SU-DHL-6 (cell line): ENCODE measurements around the gene HMCES.
A peak's percentile ranks its signal among the peaks of the same experiment; 100 is the strongest.

Source experiments
- H2AFZ ChIP-seq: fragments of 200-600 bp; sonication (generic); 2 replicates; pipeline ENCODE4 v1.6.1; 2014; ENCODE audit warnings: low read depth, mild to moderate bottlenecking, moderate library complexity, mixed read lengths, antibody characterized with exemption, low read length; ENCODE audit not compliant: severe bottlenecking
- H3F3A ChIP-seq: fragments of 200-600 bp; shearing (Covaris generic); 2 replicates; pipeline ENCODE4 v1.6.0; 2016; ENCODE audit warnings: antibody characterized with exemption, mild to moderate bottlenecking; ENCODE audit not compliant: insufficient read depth
- H3K27ac ChIP-seq: fragments of 200-600 bp; sonication (generic); 2 replicates; pipeline ENCODE4 v1.5.1; 2016; ENCODE audit warnings: low read depth, mild to moderate bottlenecking, low read length, moderate library complexity, mixed read lengths
- H3K27me3 ChIP-seq: fragments of 200-600 bp; sonication (generic), shearing (Covaris generic); 2 replicates; pipeline ENCODE4 v1.6.0; 2014; ENCODE audit warnings: mild to moderate bottlenecking, low read length
- H3K36me3 ChIP-seq: fragments of 200-600 bp; sonication (generic); 2 replicates; pipeline ENCODE4 v1.6.1; 2014; ENCODE audit warnings: mild to moderate bottlenecking, low read length, mixed read lengths
- H3K4me2 ChIP-seq: fragments of 300-600, 200-600 bp; shearing (Covaris generic), sonication (generic); 2 replicates; pipeline ENCODE4 v1.6.0; 2014; ENCODE audit warnings: low read length, low read depth, mild to moderate bottlenecking; ENCODE audit not compliant: poor library complexity, severe bottlenecking
- H3K4me3 ChIP-seq: fragments of 200-600 bp; sonication (generic); 2 replicates; pipeline ENCODE4 v1.5.1; 2014; ENCODE audit warnings: antibody characterized with exemption, low read length, mild to moderate bottlenecking, mixed read lengths; ENCODE audit not compliant: insufficient read depth, poor library complexity, severe bottlenecking
- H3K79me2 ChIP-seq: fragments of 200-600 bp; sonication (generic); 2 replicates; pipeline ENCODE4 v1.6.1; 2014; ENCODE audit warnings: mild to moderate bottlenecking, low read length, moderate library complexity; ENCODE audit not compliant: insufficient read depth
- H3K9ac ChIP-seq: fragments of 200-600 bp; sonication (generic); 2 replicates; pipeline ENCODE4 v1.7.0; 2014; ENCODE audit warnings: mild to moderate bottlenecking, low read length
- H3K9me2 ChIP-seq: fragments of 200-600 bp; sonication (generic); replicated peaks from 2 replicates; pipeline ENCODE4 v1.6.1; 2014; ENCODE audit warnings: low read length; ENCODE audit not compliant: insufficient read depth
- H3K9me3 ChIP-seq: fragments of 200-600 bp; sonication (generic); 2 replicates; pipeline ENCODE4 v1.6.1; 2014; ENCODE audit warnings: low read length, mixed read lengths; ENCODE audit not compliant: insufficient read depth
- H4K20me1 ChIP-seq: fragments of 200-600 bp; sonication (generic); 2 replicates; pipeline ENCODE4 v1.6.1; 2014; ENCODE audit warnings: low read depth, mild to moderate bottlenecking, antibody characterized with exemption, low read length, moderate library complexity, mixed read lengths
- EZH2phosphoT487 ChIP-seq: fragments of 200-600 bp; sonication (generic), shearing (Covaris generic); conservative IDR thresholded peaks from 2 replicates; pipeline ENCODE4 v1.6.1; 2018; ENCODE audit warnings: mild to moderate bottlenecking, antibody characterized with exemption, low read length, moderate library complexity, mixed read lengths
- TF ChIP-seq, protein P1 (sequence below): fragments of 200-600 bp; sonication (generic); IDR thresholded peaks from one replicate; pipeline ENCODE4 v1.5.1; 2017; ENCODE audit warnings: antibody characterized with exemption, mild to moderate bottlenecking, low read length, moderate library complexity; ENCODE audit not compliant: insufficient read depth, poor library complexity, severe bottlenecking

Gene HMCES

DNA sequence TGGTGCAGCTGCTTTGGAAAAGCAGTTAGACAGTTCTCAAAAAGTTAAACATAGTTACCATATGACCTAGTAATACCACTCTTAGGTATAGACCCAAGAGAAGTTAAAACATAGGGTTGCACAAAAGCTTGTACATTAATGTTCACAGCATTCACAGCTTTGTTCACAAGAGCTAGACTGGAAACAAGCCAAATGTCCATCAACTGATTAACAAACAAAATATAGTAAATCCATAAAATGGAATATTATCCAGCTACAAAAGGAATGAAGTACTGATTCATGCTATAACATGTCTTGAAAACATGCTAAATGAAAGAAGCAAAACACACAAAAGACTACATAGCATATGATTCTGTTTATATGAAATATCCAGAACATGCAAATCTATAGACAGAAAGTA lies 32.0 kb upstream of the HMCES start:
- no peaks in the 10 kb centered on the region for H3K9me3 ChIP-seq
- no peak overlapping the region for H2AFZ ChIP-seq
- no peak overlapping the region for H3K4me3 ChIP-seq
- H3K27me3 ChIP-seq = no peaks in the 10 kb centered on the region
- H3K9me2 ChIP-seq = no peaks in the 10 kb centered on the region
- TF ChIP-seq, protein P1, sequence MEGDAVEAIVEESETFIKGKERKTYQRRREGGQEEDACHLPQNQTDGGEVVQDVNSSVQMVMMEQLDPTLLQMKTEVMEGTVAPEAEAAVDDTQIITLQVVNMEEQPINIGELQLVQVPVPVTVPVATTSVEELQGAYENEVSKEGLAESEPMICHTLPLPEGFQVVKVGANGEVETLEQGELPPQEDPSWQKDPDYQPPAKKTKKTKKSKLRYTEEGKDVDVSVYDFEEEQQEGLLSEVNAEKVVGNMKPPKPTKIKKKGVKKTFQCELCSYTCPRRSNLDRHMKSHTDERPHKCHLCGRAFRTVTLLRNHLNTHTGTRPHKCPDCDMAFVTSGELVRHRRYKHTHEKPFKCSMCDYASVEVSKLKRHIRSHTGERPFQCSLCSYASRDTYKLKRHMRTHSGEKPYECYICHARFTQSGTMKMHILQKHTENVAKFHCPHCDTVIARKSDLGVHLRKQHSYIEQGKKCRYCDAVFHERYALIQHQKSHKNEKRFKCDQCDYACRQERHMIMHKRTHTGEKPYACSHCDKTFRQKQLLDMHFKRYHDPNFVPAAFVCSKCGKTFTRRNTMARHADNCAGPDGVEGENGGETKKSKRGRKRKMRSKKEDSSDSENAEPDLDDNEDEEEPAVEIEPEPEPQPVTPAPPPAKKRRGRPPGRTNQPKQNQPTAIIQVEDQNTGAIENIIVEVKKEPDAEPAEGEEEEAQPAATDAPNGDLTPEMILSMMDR = no peak
- TF ChIP-seq EZH2phosphoT487 = no peak
- H3K4me2 ChIP-seq = no peak overlapping the region
- H3K9ac ChIP-seq = no peak overlapping the region
- H3K27ac ChIP-seq = no peak overlapping the region
- H4K20me1 ChIP-seq = no peaks in the 10 kb centered on the region
- H3K36me3 ChIP-seq = no peaks in the 10 kb centered on the region
- no peaks in the 10 kb centered on the region for H3F3A ChIP-seq
- peaks cover 21% of the 10 kb centered on the region for H3K79me2 ChIP-seq

DNA sequence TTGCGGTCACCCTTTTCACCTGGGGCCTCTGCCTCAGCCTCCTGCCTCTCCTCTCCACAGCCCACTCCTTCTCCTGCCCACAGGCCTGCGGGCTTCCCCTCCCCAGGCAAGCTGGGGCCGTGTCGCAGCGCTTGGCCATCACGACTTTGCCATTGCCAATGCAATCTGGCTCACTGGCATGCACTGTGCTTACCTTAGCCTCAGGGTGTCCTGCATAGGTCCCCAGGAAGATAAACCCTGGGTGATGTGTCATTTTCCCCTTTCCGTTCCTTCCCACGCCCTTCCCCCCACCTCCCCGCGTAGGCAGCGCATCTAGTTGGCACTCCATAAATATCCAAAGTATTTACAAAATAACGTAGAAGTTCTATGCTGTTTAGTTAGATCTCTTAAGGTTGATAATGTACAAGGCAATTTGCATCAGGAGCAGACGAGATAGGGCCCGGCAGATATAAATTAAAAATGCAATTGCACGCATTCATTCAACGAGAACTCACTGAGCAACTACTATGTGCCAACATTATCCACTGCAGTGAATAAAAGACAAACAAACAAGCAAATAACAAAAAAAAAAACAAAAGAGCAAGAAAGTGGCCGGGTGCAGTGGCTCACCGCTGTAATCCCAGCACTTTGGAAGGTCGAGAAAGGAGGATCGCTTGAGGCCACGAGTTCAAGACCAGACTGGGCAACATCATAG lies 30.2 kb upstream of the HMCES start:
- Histone ChIP-seq H3K27ac (no peak overlapping the region), H3K4me2 (peak overlapping the region; percentile 84), H3K9me2 (no peaks in the 10 kb centered on the region), H4K20me1 (no peaks in the 10 kb centered on the region), H3K9ac (peak overlapping the region; percentile 94), H3K79me2 (peaks cover 21% of the 10 kb centered on the region), H3F3A (no peaks in the 10 kb centered on the region), H2AFZ (peak overlapping the region; percentile 92), H3K4me3 (peak overlapping the region; percentile 91), H3K27me3 (no peaks in the 10 kb centered on the region), H3K9me3 (no peaks in the 10 kb centered on the region), H3K36me3 (no peaks in the 10 kb centered on the region)
- TF ChIP-seq, protein P1 = no peak
- TF ChIP-seq EZH2phosphoT487 = no peak

DNA sequence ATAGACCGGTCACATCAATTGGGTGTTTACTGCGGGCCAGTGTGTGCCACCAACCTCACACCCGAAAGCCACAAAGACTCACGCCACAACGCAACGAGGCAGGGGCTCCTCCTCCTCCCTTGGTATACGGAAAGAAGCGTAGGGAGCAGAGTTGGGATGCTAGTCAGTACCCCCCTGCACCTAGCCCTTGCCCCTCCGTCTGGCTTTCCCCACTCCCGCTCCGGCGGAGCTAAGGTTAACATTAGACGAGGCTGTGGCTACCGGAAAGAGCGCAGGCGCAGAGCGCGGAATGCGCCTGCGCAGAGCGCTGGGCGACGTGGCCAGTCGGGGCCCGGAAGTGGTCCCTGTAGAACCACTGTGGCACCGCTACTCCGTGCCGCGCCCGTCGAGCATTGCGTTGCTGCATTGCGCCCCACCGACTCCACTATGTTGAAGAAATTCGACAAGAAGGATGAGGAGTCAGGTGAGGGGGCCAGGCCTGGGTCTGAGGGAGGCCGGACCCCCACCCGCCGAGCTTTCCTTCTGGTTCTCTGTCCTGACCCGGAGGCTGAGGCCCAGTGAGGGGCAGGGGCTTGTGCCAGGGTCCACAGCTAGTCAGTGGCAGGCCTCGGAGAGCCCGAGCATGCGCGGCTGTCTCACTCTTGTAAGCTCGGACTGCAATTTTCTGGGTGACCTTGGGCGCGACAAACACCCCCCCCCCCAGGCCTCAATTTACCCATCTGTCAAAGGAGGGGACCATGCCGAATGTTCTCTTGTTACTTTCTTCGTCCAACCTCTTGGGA lies 29.2 kb upstream of the HMCES start, which contains the start of gene COPG1:
TSS of gene COPG1 (plus strand) at position 323 of the 782 bp plus-strand sequence. CDS start at position 427, 104 bp downstream.
- Histone ChIP-seq H3K9me3 (no peaks in the 10 kb centered on the region), H3K4me3 (peak within 1 kb of the TSS; percentile 91), H4K20me1 (no peaks in the 10 kb centered on the region), H3K79me2 (peaks cover 21% of the 10 kb centered on the region), H3K4me2 (peak within 1 kb of the TSS; percentile 84), H3F3A (no peaks in the 10 kb centered on the region), H3K27ac (peak within 1 kb of the TSS; percentile 44), H3K9ac (peak within 1 kb of the TSS; percentile 94), H3K27me3 (no peaks in the 10 kb centered on the region), H2AFZ (peak within 1 kb of the TSS; percentile 92), H3K36me3 (no peaks in the 10 kb centered on the region), H3K9me2 (no peaks in the 10 kb centered on the region)
- TF ChIP-seq, protein P1 = no peak
- TF ChIP-seq EZH2phosphoT487 = no peak
